Lower lobe of right lung (tissue), 2 donors: ENCODE measurements around the gene FOXJ3. TPM values are rescaled to one million over a fixed set of nuclear protein-coding genes. Genes with fewer than 3 reads are reported as not detected.

ENCODE experiments used
- ATAC-seq, 2 donors: fragments of 200-7000 bp; cut with Tn5 transposase; one replicate each; pipeline ENCODE4 v1.9.1; 2020 to 2022; ENCODE audit warnings: mild to moderate bottlenecking in 2 of 2, moderate library complexity in 2 of 2
- DNase-seq: peaks from one replicate; pipeline ENCODE4 v3.0.0-alpha.2; 2020
- H3K27ac ChIP-seq: fragments of 200-600 bp; one replicate; pipeline ENCODE4 v1.8.0; 2022
- H3K27me3 ChIP-seq: fragments of 200-600 bp; one replicate; pipeline ENCODE4 v1.8.0; 2022; ENCODE audit warnings: low read depth
- H3K36me3 ChIP-seq: fragments of 200-600 bp; one replicate; pipeline ENCODE4 v1.8.0; 2022; ENCODE audit warnings: mild to moderate bottlenecking
- H3K4me1 ChIP-seq: fragments of 200-600 bp; one replicate; pipeline ENCODE4 v1.8.0; 2022
- H3K4me3 ChIP-seq: fragments of 200-600 bp; one replicate; pipeline ENCODE4 v1.8.0; 2022; ENCODE audit warnings: mild to moderate bottlenecking
- H3K9me3 ChIP-seq: fragments of 200-600 bp; one replicate; pipeline ENCODE4 v1.8.0; 2022
- intact Hi-C: fragments of 100-400 bp; cut with DNase I; formaldehyde crosslinking; loops from one replicate; pipeline ENCODE4 v1.11.0; 2022
- total RNA-seq: library from RNA; stranded (reverse); fragmentation: NEBNext Ultra II Directional; extraction: Animal tissue kit (Norgen Biotek cat#: 25700); gene quantifications from one replicate; pipeline ENCODE4 v1.2.1, GENCODE V29; 2021
- TF ChIP-seq, protein P1 (sequence below): fragments of 200-600 bp; IDR thresholded peaks from one replicate; pipeline ENCODE4 v1.8.0; 2022; ENCODE audit warnings: antibody characterized with exemption, mild to moderate bottlenecking
- donor health status: DM: no; HTN: yes; CAD: no; lungs with severe emphysema.

The FOXJ3 gene
- total RNA-seq, 1 donor from 2014 or later, result 44.0 TPM

DNA sequence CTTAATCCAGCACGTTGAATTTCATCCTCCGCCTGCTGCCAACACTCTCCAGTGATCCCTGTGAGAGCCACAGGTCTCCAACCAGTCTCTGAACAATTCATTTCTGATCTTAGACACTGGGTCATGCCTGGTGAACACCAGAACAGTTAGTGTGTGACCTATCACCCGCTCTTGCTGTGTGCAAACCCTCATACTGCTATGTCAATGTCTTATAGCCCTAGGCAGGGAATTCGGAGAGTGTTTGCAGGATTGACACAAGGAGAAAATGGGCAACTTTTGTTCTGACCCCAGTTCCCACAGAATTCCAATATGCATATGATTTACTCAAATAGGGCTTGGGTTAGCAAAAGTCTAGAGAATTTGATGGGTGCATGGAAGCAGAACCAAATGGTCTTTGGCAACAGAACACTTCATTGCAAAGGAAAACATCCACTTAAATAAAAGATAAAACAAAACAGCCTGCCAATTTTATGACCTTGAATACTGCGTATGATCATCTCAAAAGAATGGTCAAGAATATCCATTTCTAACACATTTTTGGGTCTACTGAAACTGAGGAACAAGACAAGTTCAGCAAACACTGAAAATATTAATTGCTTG lies 204.9 kb downstream of the FOXJ3 start:
- DNase-seq (no peak), ATAC-seq (no peak)
- H3K4me1 ChIP-seq, result no peaks in the 10 kb centered on the region
- intact Hi-C loops, result no loop called here
- no peaks in the 10 kb centered on the region for H3K9me3 ChIP-seq
- no peaks in the 10 kb centered on the region for H3K27me3 ChIP-seq
- no peaks in the 10 kb centered on the region for H3K36me3 ChIP-seq
- no peak overlapping the region for H3K4me3 ChIP-seq
- TF ChIP-seq, protein P1, sequence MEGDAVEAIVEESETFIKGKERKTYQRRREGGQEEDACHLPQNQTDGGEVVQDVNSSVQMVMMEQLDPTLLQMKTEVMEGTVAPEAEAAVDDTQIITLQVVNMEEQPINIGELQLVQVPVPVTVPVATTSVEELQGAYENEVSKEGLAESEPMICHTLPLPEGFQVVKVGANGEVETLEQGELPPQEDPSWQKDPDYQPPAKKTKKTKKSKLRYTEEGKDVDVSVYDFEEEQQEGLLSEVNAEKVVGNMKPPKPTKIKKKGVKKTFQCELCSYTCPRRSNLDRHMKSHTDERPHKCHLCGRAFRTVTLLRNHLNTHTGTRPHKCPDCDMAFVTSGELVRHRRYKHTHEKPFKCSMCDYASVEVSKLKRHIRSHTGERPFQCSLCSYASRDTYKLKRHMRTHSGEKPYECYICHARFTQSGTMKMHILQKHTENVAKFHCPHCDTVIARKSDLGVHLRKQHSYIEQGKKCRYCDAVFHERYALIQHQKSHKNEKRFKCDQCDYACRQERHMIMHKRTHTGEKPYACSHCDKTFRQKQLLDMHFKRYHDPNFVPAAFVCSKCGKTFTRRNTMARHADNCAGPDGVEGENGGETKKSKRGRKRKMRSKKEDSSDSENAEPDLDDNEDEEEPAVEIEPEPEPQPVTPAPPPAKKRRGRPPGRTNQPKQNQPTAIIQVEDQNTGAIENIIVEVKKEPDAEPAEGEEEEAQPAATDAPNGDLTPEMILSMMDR, result no peak
- H3K27ac ChIP-seq, result no peak overlapping the region

DNA sequence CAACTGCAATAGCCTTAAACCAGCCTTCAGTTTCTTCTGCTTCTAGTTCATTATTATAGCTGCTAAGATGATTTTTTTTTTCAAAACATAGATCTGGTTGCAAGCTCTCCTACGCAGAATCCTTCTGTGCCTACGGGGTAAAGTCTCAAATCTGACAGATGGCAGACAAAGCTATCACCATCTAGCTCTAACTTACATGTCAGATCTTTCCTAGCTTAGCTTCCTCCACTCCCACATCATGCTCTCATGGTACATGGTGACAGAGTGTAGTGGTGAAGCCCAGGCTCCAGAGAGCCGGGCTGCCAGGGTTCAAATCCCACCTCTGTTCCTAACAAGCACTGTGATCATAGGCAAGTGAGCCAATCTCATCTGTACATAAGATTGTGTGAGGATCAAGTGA lies 206.1 kb downstream of the FOXJ3 start:
- H3K9me3 ChIP-seq, result no peaks in the 10 kb centered on the region
- no peak for ATAC-seq
- no peak overlapping the region for H3K4me3 ChIP-seq
- H3K36me3 ChIP-seq, result no peaks in the 10 kb centered on the region
- H3K27me3 ChIP-seq, result no peaks in the 10 kb centered on the region
- DNase-seq, result no peak
- TF ChIP-seq, protein P1, result no peak
- intact Hi-C loops, result no loop called here
- no peak overlapping the region for H3K27ac ChIP-seq
- no peaks in the 10 kb centered on the region for H3K4me1 ChIP-seq

DNA sequence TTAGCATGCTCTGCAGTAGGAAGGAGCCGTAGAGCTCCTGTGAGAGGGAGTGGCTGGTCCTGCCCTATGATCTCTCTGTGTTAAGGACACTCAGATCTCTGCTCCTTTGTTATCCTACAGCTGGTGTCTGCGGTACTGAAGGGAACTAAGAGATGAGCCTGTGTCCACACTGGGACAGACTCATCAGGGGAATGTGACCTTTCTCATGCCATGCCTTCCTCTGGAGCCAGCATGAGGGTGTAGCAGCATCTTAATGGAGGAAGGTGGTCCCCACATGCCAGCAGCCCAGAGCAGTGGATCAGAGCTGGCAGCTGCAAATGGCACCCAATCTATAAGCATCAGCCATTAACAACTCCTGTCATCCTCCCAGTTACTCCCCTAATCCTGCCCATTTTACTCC lies 206.5 kb downstream of the FOXJ3 start:
- Histone ChIP-seq H3K36me3 (no peaks in the 10 kb centered on the region), H3K4me1 (no peaks in the 10 kb centered on the region), H3K27me3 (no peaks in the 10 kb centered on the region), H3K9me3 (no peaks in the 10 kb centered on the region), H3K27ac (no peak overlapping the region), H3K4me3 (no peak overlapping the region)
- TF ChIP-seq, protein P1, result no peak
- DNase-seq (no peak), ATAC-seq (no peak)
- intact Hi-C loops, result no loop called here

DNA sequence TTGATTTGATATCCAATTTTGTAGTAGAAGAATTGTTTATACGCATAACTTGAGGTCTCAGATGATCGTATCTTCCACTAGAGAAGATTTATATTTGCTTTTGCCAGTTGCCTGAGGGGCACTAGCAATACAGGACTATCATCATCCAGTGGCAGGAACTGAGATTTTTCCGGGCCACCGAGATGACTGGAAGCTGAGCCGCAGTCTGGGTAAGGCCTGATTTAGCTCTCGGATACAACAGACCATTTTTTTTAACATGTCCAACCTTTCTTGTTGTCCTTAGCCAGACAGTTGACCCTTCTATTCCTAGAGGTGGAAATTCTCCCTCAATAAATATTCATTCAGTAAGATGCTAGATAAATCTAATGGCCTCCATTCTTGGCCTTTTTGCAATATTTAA lies 207.3 kb downstream of the FOXJ3 start:
- no peaks in the 10 kb centered on the region for H3K36me3 ChIP-seq
- H3K4me3 ChIP-seq, result no peak overlapping the region
- H3K4me1 ChIP-seq, result no peaks in the 10 kb centered on the region
- intact Hi-C loops, result no loop called here
- DNase-seq, result no peak
- no peaks in the 10 kb centered on the region for H3K27me3 ChIP-seq
- H3K27ac ChIP-seq, result no peak overlapping the region
- no peaks in the 10 kb centered on the region for H3K9me3 ChIP-seq
- TF ChIP-seq, protein P1, result no peak
- ATAC-seq, result no peak

Other genes with a start within 250 kb of the FOXJ3 start
- not detected for gene GUCA2B, start 181.8 kb downstream of the FOXJ3 start, total RNA-seq
- not detected for gene GUCA2A, start 170.5 kb downstream of the FOXJ3 start, total RNA-seq
- gene RIMKLA, start 45.6 kb upstream of the FOXJ3 start, total RNA-seq, result 7.1 TPM
- 2.8 TPM for gene ZMYND12, start 120.8 kb upstream of the FOXJ3 start, total RNA-seq
- 55.0 TPM for gene PPCS, start 121.3 kb upstream of the FOXJ3 start, total RNA-seq
- gene CCDC30, start 128.1 kb upstream of the FOXJ3 start, total RNA-seq, result 10.2 TPM